Uterus (tissue), 2 donors: ENCODE results near the gene CLTA.

Source experiments
- POLR2A ChIP-seq, 2 donors: fragments of 450-650 bp; IDR thresholded peaks; one replicate each; pipeline ENCODE4 v1.6.1; 2016; ENCODE audit warnings: antibody characterized with exemption in 2 of 2, mild to moderate bottlenecking in 1 of 2, moderate library complexity in 1 of 2
- TF ChIP-seq, protein P1 (sequence below), 4 experiments: fragments of 200-600 bp in 2 of 4; fragments of 450-650 bp in 2 of 4; sonication (generic) in 2 of 4; IDR thresholded peaks; one replicate each; pipeline ENCODE4 v1.5.1; 2016 to 2019; ENCODE audit warnings: antibody characterized with exemption in 4 of 4, mild to moderate bottlenecking in 2 of 4, moderate library complexity in 1 of 4

GRCh38 chr9:36237230-36237629 lies 46.5 kb downstream of the CLTA start:
- TF ChIP-seq, protein P1, sequence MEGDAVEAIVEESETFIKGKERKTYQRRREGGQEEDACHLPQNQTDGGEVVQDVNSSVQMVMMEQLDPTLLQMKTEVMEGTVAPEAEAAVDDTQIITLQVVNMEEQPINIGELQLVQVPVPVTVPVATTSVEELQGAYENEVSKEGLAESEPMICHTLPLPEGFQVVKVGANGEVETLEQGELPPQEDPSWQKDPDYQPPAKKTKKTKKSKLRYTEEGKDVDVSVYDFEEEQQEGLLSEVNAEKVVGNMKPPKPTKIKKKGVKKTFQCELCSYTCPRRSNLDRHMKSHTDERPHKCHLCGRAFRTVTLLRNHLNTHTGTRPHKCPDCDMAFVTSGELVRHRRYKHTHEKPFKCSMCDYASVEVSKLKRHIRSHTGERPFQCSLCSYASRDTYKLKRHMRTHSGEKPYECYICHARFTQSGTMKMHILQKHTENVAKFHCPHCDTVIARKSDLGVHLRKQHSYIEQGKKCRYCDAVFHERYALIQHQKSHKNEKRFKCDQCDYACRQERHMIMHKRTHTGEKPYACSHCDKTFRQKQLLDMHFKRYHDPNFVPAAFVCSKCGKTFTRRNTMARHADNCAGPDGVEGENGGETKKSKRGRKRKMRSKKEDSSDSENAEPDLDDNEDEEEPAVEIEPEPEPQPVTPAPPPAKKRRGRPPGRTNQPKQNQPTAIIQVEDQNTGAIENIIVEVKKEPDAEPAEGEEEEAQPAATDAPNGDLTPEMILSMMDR (IDR thresholded peaks at IDR 0.05): no peak
- TF ChIP-seq POLR2A (IDR thresholded peaks at IDR 0.05): no peak
